GM19193 (cell line): ENCODE data around the gene FOCAD.

ENCODE experiments used
- POLR2A ChIP-seq: IDR thresholded peaks from 4 replicates; pipeline ENCODE4 v1.6.1; 2011; ENCODE audit not compliant: insufficient read depth, insufficient read length; ENCODE audit errors: extremely low read depth

The FOCAD gene

GRCh38 chr9:20978249-20978648, 294.2 kb downstream of the FOCAD start:
- no peak for TF ChIP-seq POLR2A

GRCh38 chr9:20980832-20981455, 296.9 kb downstream of the FOCAD start:
- no peak for TF ChIP-seq POLR2A

- no peak for TF ChIP-seq POLR2A
These were observed 297.4 kb downstream of the FOCAD start for GRCh38 chr9:20981486-20981885.

- no peak for TF ChIP-seq POLR2A
These were observed 300.4 kb downstream of the FOCAD start for GRCh38 chr9:20984506-20984905.

GRCh38 chr9:20985851-20986600, 302.0 kb downstream of the FOCAD start:
- TF ChIP-seq POLR2A = no peak

GRCh38 chr9:20987521-20987920, 303.5 kb downstream of the FOCAD start:
- TF ChIP-seq POLR2A = no peak

- no peak for TF ChIP-seq POLR2A
These were observed 304.0 kb downstream of the FOCAD start for GRCh38 chr9:20988061-20988460.

GRCh38 chr9:20988671-20989315, 304.7 kb downstream of the FOCAD start:
- TF ChIP-seq POLR2A = no peak

GRCh38 chr9:20989923-20990341, 305.9 kb downstream of the FOCAD start:
- no peak for TF ChIP-seq POLR2A

GRCh38 chr9:20990867-20991266, 306.8 kb downstream of the FOCAD start:
- no peak for TF ChIP-seq POLR2A

GRCh38 chr9:20994486-20994885, 310.4 kb downstream of the FOCAD start:
- no peak for TF ChIP-seq POLR2A

GRCh38 chr9:20995616-20996015, 311.6 kb downstream of the FOCAD start:
- TF ChIP-seq POLR2A = no peak

- no peak for TF ChIP-seq POLR2A
These were observed 312.8 kb downstream of the FOCAD start for GRCh38 chr9:20996809-20997208.

GRCh38 chr9:20997503-20998076, 313.5 kb downstream of the FOCAD start:
- TF ChIP-seq POLR2A = no peak

GRCh38 chr9:21001581-21001980, 317.5 kb downstream of the FOCAD start:
- no peak for TF ChIP-seq POLR2A
